GM18858 (cell line): ENCODE data around the gene DHX34.
A peak's percentile ranks its signal among the peaks of the same experiment; 100 is the strongest.
"Not testable (repeated sequence)": the region's sequence is repeated elsewhere in the genome, so short reads cannot be mapped to it uniquely, and the experiment has no call there.

ENCODE experiments used
- ATAC-seq: cut with Tn5 transposase; IDR thresholded peaks from one replicate; pipeline ENCODE4 v1.9.1; 2021; ENCODE audit not compliant: unreplicated experiment

Gene DHX34, protein sequence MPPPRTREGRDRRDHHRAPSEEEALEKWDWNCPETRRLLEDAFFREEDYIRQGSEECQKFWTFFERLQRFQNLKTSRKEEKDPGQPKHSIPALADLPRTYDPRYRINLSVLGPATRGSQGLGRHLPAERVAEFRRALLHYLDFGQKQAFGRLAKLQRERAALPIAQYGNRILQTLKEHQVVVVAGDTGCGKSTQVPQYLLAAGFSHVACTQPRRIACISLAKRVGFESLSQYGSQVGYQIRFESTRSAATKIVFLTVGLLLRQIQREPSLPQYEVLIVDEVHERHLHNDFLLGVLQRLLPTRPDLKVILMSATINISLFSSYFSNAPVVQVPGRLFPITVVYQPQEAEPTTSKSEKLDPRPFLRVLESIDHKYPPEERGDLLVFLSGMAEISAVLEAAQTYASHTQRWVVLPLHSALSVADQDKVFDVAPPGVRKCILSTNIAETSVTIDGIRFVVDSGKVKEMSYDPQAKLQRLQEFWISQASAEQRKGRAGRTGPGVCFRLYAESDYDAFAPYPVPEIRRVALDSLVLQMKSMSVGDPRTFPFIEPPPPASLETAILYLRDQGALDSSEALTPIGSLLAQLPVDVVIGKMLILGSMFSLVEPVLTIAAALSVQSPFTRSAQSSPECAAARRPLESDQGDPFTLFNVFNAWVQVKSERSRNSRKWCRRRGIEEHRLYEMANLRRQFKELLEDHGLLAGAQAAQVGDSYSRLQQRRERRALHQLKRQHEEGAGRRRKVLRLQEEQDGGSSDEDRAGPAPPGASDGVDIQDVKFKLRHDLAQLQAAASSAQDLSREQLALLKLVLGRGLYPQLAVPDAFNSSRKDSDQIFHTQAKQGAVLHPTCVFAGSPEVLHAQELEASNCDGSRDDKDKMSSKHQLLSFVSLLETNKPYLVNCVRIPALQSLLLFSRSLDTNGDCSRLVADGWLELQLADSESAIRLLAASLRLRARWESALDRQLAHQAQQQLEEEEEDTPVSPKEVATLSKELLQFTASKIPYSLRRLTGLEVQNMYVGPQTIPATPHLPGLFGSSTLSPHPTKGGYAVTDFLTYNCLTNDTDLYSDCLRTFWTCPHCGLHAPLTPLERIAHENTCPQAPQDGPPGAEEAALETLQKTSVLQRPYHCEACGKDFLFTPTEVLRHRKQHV

GRCh38 chr19:47348819-47349795 is at the start of gene DHX34:
DHX34 (plus strand) TSS chr19:47349315; CDS start chr19:47353031, 3,716 bp downstream.
- ATAC-seq, result peak; percentile 79

- not testable (repeated sequence) for ATAC-seq
Observed at GRCh38 chr19:47300867-47301266, 48.2 kb upstream of the DHX34 start.

GRCh38 chr19:47302249-47302648 is 46.9 kb upstream of the DHX34 start:
- ATAC-seq, result no peak

DNA sequence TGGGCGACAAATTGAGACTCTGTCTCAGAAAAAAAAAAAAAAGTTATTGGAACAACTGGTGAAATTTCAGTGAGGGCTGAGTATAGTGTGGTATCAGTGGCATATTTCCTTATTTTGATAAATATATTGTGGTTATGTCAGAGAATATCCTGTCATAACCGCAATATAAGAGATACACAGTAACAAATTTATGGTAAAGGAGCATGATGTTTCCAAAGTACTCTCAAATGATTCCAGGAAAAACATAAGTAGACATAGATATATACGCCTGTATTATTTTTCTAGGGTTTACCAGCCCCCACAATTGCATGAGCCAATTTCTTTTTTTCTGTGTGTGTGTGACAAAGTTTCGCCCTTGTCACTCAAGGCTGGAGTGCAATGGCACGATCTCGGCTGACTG is 45.1 kb upstream of the DHX34 start:
- ATAC-seq, result no peak

GRCh38 chr19:47305309-47305751 is 43.8 kb upstream of the DHX34 start:
- ATAC-seq, result no peak

DNA sequence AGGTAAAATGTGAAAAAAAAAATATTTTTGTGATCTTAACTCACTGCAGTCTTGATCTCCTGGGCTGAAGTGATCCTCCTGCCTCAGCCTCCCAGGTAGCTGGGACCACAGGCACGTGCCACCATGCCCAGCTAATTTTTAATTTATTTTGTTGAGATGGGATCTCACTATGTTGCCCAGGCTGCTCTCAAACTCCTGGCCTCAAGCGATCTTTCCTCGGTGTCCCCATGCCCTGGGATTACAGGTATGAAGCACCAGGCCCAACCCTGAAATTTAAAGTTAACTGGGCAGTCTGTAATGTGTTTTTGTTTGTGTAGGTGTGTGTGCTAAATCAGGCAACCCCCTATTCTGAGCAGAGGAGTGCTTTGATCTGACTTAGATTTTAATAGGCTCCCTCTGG is 42.8 kb upstream of the DHX34 start:
- no peak for ATAC-seq

DNA sequence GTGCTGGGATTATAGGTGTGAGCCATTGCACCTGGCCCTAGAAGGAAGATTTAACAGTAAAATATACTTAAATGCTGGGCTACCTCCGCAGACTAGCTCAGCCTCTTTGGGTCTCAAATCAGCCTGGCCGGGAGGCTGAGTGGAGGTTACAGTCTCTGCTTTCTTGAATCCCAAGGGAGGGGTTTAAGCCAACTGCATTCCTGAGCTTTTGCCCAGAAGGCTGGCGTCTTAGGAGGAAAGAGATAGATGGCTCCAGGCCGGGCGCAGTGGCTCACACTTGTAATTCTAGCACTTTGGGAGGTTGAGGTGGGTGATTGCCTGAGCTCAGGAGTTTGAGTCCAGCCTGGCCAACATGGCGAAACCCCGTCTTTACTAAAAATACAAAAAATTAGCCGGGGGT is 40.1 kb upstream of the DHX34 start:
- no peak for ATAC-seq

DNA sequence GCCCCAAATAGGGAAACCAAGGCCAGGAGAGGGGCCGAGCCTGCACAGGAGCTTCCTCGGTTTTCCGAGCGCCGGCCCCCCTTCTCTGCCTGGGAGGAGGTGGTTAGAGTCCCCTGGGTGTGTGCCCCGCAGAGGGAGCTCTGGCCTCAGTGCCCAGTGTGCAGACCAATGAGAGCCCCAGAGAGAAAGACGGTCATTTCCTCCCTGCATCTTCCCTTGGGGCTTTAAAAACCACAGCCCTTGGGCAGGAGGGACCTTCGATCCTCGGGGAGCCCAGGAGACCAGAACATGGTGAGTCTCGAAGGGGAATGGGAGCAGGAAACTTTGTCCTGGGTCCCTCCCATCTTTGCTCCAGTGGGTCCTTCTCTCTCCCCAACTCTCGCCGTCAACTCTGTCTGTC is 39.5 kb upstream of the DHX34 start, which contains the start of gene C5AR1:
C5AR1 (plus strand) TSS at position 254 of the 400 bp plus-strand sequence; CDS start at position 289, 35 bp downstream.
- ATAC-seq, result no peak

GRCh38 chr19:47310323-47310722 is 38.8 kb upstream of the DHX34 start:
- no peak for ATAC-seq

- no peak for ATAC-seq
Observed at GRCh38 chr19:47310819-47311218, 38.3 kb upstream of the DHX34 start.

- ATAC-seq, result no peak
Observed at GRCh38 chr19:47312366-47313006, 36.6 kb upstream of the DHX34 start.

GRCh38 chr19:47313754-47314295 is 35.3 kb upstream of the DHX34 start:
- no peak for ATAC-seq

GRCh38 chr19:47315125-47315821 is 33.8 kb upstream of the DHX34 start:
- no peak for ATAC-seq

DNA sequence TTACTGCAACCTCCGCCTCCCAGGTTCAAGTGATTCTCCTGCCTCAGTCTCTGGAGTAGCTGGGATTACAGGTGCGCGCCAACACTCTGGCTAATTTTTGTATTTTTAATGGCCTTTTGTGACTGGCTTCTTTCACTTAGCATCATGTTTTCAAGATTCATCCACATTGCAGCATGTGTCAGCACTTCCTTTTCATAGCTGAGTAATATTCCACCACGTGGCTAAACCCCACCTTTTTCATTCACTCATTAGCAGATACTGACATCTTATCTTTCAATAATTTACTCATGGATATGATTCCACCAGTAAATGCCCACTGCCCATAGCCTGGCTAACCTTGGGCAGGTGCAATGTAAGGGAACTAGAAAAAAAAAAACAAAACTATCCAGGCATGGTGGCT is 32.6 kb upstream of the DHX34 start:
- no peak for ATAC-seq

GRCh38 chr19:47319923-47320871 is 28.9 kb upstream of the DHX34 start:
- ATAC-seq, result no peak

GRCh38 chr19:47321630-47322029 is 27.5 kb upstream of the DHX34 start:
- ATAC-seq, result no peak

GRCh38 chr19:47322058-47322457 is 27.1 kb upstream of the DHX34 start:
- no peak for ATAC-seq

DNA sequence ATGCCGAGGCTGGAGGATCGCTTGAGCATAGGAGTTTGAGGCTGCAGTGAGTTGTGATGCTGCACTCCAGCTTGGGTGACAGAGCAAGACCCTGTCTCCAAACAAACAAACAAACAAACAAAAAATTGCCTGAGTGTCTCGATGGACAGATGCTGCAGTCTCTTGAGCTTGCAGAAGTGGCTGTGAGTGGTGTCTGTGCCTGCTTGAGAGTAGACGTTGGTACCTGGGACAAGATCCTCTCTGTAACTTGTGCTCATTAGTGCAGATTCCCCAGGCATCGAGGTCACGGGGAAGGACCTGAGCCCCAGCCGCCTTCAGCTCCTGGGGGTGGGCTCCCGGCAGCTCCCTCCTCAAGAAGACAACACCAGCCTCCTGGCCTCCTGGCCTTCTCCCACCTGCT is 25.7 kb upstream of the DHX34 start:
- no peak for ATAC-seq
